Sciatic nerve (tissue), 2 donors: Measurements from ENCODE around the gene FASLG. TPM values are rescaled to one million over a fixed set of nuclear protein-coding genes. Genes with fewer than 3 reads are reported as not detected.
"Not testable (repeated sequence)": the region's sequence is repeated elsewhere in the genome, so short reads cannot be mapped to it uniquely, and the experiment has no call there.

Experiments
- ATAC-seq: fragments of 200-7000 bp; cut with Tn5 transposase; one replicate; pipeline ENCODE4 v1.9.1; 2020; ENCODE audit warnings: mild to moderate bottlenecking, moderate library complexity
- DNase-seq: peaks from one replicate; pipeline ENCODE4 v3.0.0-alpha.2; 2020; ENCODE audit warnings: low spot score
- intact Hi-C: fragments of 100-400 bp; cut with DNase I; formaldehyde crosslinking; loops from one replicate; pipeline ENCODE4 v1.14.2; 2022
- total RNA-seq: library from RNA; stranded (reverse); fragmentation: NEBNext Ultra II Directional; extraction: Animal tissue kit (Norgen Biotek cat#: 25700); gene quantifications from one replicate; pipeline ENCODE4 v1.2.1, GENCODE V29; 2021
- donor health status: DM: no; HTN: no; CAD: no.
- donor health status: DM: no; HTN: no; CAD: no.

Gene FASLG
- 0.40 TPM for total RNA-seq

GRCh38 chr1:172658871-172659453 lies at the start of gene FASLG:
Gene FASLG (plus strand): TSS chr1:172659103. CDS start chr1:172659202, 99 bp downstream.
- DNase-seq (no peak), ATAC-seq (no peak)
- intact Hi-C loops, result no loop called here

- DNase-seq (no peak), ATAC-seq (no peak)
- intact Hi-C loops, result no loop called here
Observed at GRCh38 chr1:172609528-172609927, 49.4 kb upstream of the FASLG start.

- intact Hi-C loops, result no loop called here
- no peak for ATAC-seq
- DNase-seq, result no peak
Observed at GRCh38 chr1:172612478-172612877, 46.4 kb upstream of the FASLG start.

- DNase-seq (no peak), ATAC-seq (no peak)
- intact Hi-C loops, result no loop called here
Observed at GRCh38 chr1:172613294-172613693, 45.6 kb upstream of the FASLG start.

GRCh38 chr1:172616195-172616594 lies 42.7 kb upstream of the FASLG start:
- no peak for ATAC-seq
- intact Hi-C loops, result no loop called here
- no peak for DNase-seq

GRCh38 chr1:172616636-172617035 lies 42.3 kb upstream of the FASLG start:
- intact Hi-C loops, result no loop called here
- DNase-seq (no peak), ATAC-seq (no peak)

- DNase-seq, intact Hi-C loops, ATAC-seq: not testable (repeated sequence)
Observed at GRCh38 chr1:172620603-172621002, 38.3 kb upstream of the FASLG start.

- DNase-seq (no peak), ATAC-seq (no peak)
- intact Hi-C loops, result no loop called here
Observed at GRCh38 chr1:172622541-172622940, 36.4 kb upstream of the FASLG start.

GRCh38 chr1:172623748-172624147 lies 35.2 kb upstream of the FASLG start:
- intact Hi-C loops, result no loop called here
- no peak for DNase-seq
- no peak for ATAC-seq

- ATAC-seq (no peak), DNase-seq (no peak)
- intact Hi-C loops, result no loop called here
Observed at GRCh38 chr1:172626845-172627244, 32.1 kb upstream of the FASLG start.

GRCh38 chr1:172627702-172628101 lies 31.2 kb upstream of the FASLG start:
- DNase-seq (no peak), ATAC-seq (no peak)
- intact Hi-C loops, result no loop called here

- DNase-seq (no peak), ATAC-seq (no peak)
- intact Hi-C loops, result no loop called here
Observed at GRCh38 chr1:172628401-172628800, 30.5 kb upstream of the FASLG start.

GRCh38 chr1:172629170-172629569 lies 29.7 kb upstream of the FASLG start:
- DNase-seq, result no peak
- no peak for ATAC-seq
- intact Hi-C loops, result no loop called here

- DNase-seq, result no peak
- intact Hi-C loops, result no loop called here
- no peak for ATAC-seq
Observed at GRCh38 chr1:172629638-172630037, 29.3 kb upstream of the FASLG start.

GRCh38 chr1:172630056-172630818 lies 28.7 kb upstream of the FASLG start:
- intact Hi-C loops, result no loop called here
- no peak for ATAC-seq

GRCh38 chr1:172630868-172631267 lies 28.0 kb upstream of the FASLG start:
- DNase-seq (no peak), ATAC-seq (no peak)
- intact Hi-C loops, result no loop called here

More at GRCh38 chr1:172630056-172630818, 28.7 kb upstream of the FASLG start:
- DNase-seq, result no peak

- intact Hi-C loops, result no loop called here
- DNase-seq (no peak), ATAC-seq (no peak)
Observed at GRCh38 chr1:172637522-172637921, 21.4 kb upstream of the FASLG start.

GRCh38 chr1:172638249-172638648 lies 20.7 kb upstream of the FASLG start:
- DNase-seq, result no peak
- ATAC-seq, result no peak

GRCh38 chr1:172638885-172639831 lies 19.7 kb upstream of the FASLG start:
- intact Hi-C loops, result no loop called here
- no peak for ATAC-seq
- no peak for DNase-seq

More at GRCh38 chr1:172638249-172638648, 20.7 kb upstream of the FASLG start:
- intact Hi-C loops, result no loop called here

GRCh38 chr1:172640111-172640510 lies 18.8 kb upstream of the FASLG start:
- no peak for ATAC-seq
- intact Hi-C loops, result no loop called here
- no peak for DNase-seq
